Measurements from ENCODE around the gene POLR1H.
"Not testable (repeated sequence)": the region's sequence is repeated elsewhere in the genome, so short reads cannot be mapped to it uniquely, and the experiment has no call there.

The POLR1H gene

GRCh38 chr6:30061092-30061857 is at the start of gene POLR1H:
Gene POLR1H, plus strand, starts transcription at chr6:30061265. Its CDS starts 260 bp downstream, at chr6:30061525.
- peak; percentile 73 for DNase-seq (ENCODE audit: low read depth)

DNA sequence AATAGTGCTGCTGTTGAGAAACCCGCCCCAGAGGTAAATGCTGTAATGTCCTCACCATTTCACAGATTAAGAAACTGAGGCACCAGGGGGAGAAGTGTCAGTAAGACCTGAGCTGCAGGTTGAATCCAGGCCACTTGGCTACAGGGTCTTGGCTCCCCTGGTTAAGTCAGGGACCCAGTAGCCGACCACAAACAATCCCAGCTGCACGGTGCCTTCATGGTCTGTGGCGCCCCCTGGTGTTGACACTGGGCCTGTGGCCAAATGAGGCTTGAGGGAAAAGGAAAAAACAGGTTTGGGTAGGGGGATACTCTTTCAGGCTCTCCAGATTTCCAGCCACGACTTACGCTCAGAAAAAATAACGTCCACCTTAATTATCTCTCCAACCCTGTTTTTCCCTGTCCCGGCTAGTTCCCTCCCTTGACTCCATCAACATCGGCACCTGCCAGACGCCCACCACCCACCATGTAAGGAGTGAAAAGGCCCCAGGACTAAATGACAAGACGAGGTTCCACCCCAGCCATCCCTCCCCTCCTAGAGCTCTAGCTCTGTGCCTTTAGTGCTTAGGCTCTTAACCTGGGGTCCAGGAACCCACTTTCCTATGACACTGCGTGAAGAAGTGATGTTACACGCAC is 47.7 kb upstream of the POLR1H start:
- no peak for DNase-seq (ENCODE audit: low read depth)

- no peak for DNase-seq (ENCODE audit: low read depth)
Observed at GRCh38 chr6:30019819-30020218, 41.2 kb upstream of the POLR1H start.

GRCh38 chr6:30020626-30021025 is 40.4 kb upstream of the POLR1H start:
- no peak for DNase-seq (ENCODE audit: low read depth)

DNA sequence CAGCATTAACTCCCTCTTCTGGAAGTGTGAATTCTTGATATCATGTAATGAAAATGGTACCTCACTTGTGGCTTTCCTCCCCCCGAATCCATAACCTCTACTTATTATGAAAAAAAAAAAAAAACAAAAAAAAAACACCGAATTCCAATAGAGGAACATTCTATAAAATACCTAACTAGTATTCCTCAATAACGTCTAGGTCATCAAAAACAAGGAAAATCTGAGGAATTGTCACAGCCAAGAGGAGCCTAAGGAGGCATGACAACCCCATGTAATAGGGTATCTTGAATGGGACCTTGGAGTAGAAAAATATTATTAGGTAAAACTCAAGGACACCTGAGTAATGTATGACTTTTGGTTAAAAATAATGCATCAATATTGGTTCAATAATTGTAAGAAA is 38.9 kb upstream of the POLR1H start:
- no peak for DNase-seq (ENCODE audit: low read depth)

DNA sequence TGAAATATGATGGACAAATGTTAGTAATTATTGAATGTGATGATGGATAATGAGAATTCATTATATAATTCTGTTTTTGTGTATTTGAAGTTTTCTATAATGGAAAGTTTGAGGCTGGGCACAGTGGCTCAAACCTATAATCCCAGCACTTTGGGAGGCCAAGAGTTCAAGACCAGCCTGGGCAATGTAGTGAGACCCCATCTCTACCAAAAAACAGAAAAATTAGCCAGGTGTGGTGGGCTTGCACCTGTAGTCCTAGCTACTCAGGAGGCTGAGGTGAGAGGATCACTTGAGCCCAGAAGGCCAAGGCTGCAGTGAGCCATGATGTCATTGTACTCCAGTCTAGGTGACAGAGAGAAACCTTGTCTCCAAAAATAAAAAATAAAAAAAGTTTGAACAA is 38.4 kb upstream of the POLR1H start:
- DNase-seq (ENCODE audit: low read depth) = not testable (repeated sequence)

DNA sequence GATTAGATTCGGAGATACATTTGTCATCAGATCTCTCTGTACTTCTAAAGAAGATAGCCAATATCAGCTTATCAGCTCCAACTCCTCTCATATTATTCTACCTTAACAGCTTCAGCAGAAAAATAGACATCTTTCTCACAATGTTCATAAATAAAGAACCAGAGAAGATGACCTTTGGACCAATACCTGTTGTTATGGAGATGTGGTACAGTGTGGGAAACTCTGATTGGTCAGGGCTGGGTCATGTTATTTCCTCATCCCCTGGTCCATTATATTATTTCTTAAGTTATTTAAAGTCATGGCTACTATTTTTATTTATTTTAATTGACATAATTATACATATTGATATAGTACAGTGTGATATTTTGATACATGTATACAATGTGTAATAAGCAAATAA is 35.9 kb upstream of the POLR1H start:
- DNase-seq (ENCODE audit: low read depth) = no peak

- no peak for DNase-seq (ENCODE audit: low read depth)
Observed at GRCh38 chr6:30029588-30029987, 31.5 kb upstream of the POLR1H start.

GRCh38 chr6:30031381-30031780 is 29.7 kb upstream of the POLR1H start:
- no peak for DNase-seq (ENCODE audit: low read depth)

GRCh38 chr6:30033440-30033839 is 27.6 kb upstream of the POLR1H start:
- not testable (repeated sequence) for DNase-seq (ENCODE audit: low read depth)

GRCh38 chr6:30035784-30036183 is 25.3 kb upstream of the POLR1H start:
- no peak for DNase-seq (ENCODE audit: low read depth)

- DNase-seq (ENCODE audit: low read depth) = no peak
Observed at GRCh38 chr6:30037182-30037788, 23.8 kb upstream of the POLR1H start.

DNA sequence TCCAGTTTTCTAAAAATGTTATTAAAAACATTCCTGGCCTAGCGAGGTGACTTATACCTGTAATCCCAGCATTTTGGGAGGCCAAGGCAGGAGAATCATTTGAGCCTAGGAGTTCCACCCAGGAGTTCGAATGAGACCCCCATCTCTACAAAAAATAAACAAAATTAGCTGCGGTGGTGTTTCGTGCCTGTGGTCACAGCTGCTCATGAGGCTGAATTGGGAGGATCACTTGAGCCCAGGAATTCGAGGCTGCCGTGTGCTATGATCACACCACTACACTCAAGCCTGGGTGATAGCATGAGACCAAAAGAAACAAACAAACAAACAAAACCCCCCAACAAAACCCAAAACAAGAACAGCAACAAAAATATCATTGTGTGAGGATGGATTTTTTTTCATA is 19.8 kb upstream of the POLR1H start:
- no peak for DNase-seq (ENCODE audit: low read depth)

DNA sequence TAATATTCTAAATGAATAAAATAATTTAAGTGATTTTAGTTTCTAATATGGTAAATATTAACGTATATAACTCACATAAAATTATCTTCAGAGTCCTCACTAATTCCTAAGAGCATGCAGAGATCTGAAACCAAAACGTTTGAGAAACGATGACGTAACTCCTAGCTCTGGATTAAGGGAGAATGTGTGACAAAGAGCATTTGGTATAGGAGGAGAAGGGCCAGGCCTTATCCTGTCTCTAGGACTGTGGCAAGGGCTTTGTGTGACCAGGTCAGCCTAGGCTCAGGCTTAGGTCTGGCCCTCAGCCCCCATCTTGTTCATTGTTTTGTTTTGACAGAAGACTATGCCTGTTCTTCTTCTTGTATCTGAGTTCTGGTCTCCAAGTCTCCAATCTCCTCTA is 19.2 kb upstream of the POLR1H start:
- no peak for DNase-seq (ENCODE audit: low read depth)

- DNase-seq (ENCODE audit: low read depth) = no peak
Observed at GRCh38 chr6:30042476-30042875, 18.6 kb upstream of the POLR1H start.

GRCh38 chr6:30042914-30043313 is 18.2 kb upstream of the POLR1H start:
- no peak for DNase-seq (ENCODE audit: low read depth)

DNA sequence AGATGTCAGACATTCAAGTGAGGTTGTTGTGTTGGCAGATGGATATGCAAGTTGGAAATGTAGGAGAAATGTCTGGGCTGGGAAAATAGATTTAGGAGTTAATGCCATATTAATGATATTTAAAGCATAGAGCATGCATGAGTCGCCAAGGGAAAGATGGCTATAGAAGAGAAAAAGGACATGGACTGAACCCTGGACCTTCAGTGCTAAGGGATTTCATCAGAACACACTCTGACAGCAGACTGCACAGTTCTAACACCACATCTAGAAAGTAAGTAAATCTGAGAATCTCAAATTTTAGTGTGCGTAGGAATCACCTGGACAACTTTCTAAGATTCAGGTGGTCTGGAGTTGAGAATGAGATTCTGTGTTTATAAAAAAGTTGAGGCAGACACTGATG is 17.3 kb upstream of the POLR1H start:
- no peak for DNase-seq (ENCODE audit: low read depth)

DNA sequence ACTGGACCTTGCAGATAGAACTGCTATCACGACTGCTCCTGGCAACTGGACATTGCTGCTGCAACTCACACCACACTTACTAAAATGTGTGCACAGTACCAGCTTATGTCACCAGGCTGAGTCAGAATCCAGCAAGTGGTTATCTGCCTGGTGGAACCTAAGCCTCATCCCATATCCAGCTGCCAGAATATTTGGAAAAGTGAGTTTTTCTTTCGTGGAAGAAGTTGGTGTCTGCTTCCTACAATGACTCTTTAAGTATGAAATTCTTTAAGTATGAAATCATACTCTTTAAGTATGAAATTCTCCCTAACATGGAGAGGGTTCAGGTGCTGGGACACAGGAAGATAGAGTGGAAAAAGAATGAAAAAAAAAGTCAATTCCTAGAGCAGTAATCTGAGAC is 16.4 kb upstream of the POLR1H start:
- no peak for DNase-seq (ENCODE audit: low read depth)

DNA sequence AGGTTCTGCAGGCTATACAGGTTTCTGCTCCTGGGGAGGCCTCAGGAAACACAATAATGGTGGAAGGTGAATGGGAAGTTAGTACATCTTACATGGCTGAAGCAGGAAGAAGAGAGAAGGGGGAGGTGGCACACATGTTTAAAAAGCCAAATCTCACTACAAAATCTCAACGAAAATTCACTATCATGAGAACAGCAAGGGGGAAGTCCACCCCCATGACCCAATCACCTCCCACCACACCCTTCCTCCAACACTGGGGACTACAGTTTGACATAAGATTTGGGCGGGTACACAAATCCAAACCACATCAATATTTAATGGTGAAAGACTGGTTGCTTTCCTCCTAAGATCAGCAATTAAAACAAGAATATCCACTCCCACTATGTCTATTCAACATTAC is 13.8 kb upstream of the POLR1H start:
- DNase-seq (ENCODE audit: low read depth) = no peak

- no peak for DNase-seq (ENCODE audit: low read depth)
Observed at GRCh38 chr6:30053682-30054081, 7.4 kb upstream of the POLR1H start.

DNA sequence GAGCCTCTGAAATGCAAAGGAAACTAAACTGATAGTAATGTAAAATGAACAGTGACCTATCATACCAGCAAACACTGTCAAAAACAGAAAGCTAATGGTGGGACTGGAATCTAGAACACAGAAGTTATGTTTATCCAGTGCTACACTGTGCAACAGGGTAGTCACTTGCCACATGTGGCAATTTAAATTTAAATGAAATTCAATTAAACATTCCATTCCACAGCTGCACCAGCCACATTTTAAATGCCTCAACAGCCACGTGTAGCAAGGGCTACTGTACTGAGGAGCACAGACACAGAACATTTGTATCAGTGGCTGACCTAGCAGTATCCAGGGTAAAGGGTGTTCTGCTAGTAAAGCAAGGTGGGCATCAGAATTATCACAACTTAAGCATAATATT is 5.6 kb upstream of the POLR1H start:
- no peak for DNase-seq (ENCODE audit: low read depth)

GRCh38 chr6:30060606-30061091 is 416 bp upstream of the POLR1H start:
- DNase-seq (ENCODE audit: low read depth) = no peak

- DNase-seq (ENCODE audit: low read depth) = no peak
Observed at GRCh38 chr6:30061858-30062458, 893 bp downstream of the POLR1H start.

All from stimulated activated CD8-positive, alpha-beta memory T cell treated with anti-CD3 and anti-CD28 coated beads, Interleukin-4, amount 100 ng/mL, for 24 hours (primary cell).